NT2/D1 (cell line): ENCODE measurements around the gene CDC14B.
"Not testable (repeated sequence)": the region's sequence is repeated elsewhere in the genome, so short reads cannot be mapped to it uniquely, and the experiment has no call there.

Experiments
- DNase-seq: peaks from one replicate; pipeline ENCODE4 v3.0.0-alpha.2; 2011; ENCODE audit warnings: low read depth, low spot score
- H3K27me3 ChIP-seq: 2 replicates; pipeline ENCODE4 v1.6.0; 2011; ENCODE audit warnings: mild to moderate bottlenecking; ENCODE audit not compliant: insufficient read length, insufficient read depth
- H3K36me3 ChIP-seq: 2 replicates; pipeline ENCODE4 v1.6.1; 2011; ENCODE audit warnings: mild to moderate bottlenecking, low read length, mixed read lengths; ENCODE audit not compliant: insufficient read depth, insufficient read length
- H3K4me1 ChIP-seq: 2 replicates; pipeline ENCODE4 v1.5.1; 2011; ENCODE audit not compliant: insufficient read depth, insufficient read length
- H3K4me3 ChIP-seq: 2 replicates; pipeline ENCODE4 v1.5.1; 2011; ENCODE audit warnings: low read depth; ENCODE audit not compliant: insufficient read length
- H3K9ac ChIP-seq: 2 replicates; pipeline ENCODE4 v1.6.0; 2011; ENCODE audit warnings: low read depth; ENCODE audit not compliant: insufficient read length
- H3K9me3 ChIP-seq: 2 replicates; pipeline ENCODE4 v1.5.1; 2011; ENCODE audit warnings: mild to moderate bottlenecking, low read length; ENCODE audit not compliant: insufficient read depth
- SUZ12 ChIP-seq: IDR thresholded peaks from 2 replicates; pipeline ENCODE4 v1.6.1; 2011; ENCODE audit not compliant: insufficient read length, insufficient read depth; ENCODE audit errors: extremely low read depth
- YY1 ChIP-seq: IDR thresholded peaks from 2 replicates; pipeline ENCODE4 v1.6.1; 2011; ENCODE audit not compliant: insufficient read length, insufficient read depth
- ZNF274 ChIP-seq: IDR thresholded peaks from 2 replicates; pipeline ENCODE4 v1.6.1; 2011; ENCODE audit warnings: mild to moderate bottlenecking, low read depth, low read length

Gene CDC14B

DNA sequence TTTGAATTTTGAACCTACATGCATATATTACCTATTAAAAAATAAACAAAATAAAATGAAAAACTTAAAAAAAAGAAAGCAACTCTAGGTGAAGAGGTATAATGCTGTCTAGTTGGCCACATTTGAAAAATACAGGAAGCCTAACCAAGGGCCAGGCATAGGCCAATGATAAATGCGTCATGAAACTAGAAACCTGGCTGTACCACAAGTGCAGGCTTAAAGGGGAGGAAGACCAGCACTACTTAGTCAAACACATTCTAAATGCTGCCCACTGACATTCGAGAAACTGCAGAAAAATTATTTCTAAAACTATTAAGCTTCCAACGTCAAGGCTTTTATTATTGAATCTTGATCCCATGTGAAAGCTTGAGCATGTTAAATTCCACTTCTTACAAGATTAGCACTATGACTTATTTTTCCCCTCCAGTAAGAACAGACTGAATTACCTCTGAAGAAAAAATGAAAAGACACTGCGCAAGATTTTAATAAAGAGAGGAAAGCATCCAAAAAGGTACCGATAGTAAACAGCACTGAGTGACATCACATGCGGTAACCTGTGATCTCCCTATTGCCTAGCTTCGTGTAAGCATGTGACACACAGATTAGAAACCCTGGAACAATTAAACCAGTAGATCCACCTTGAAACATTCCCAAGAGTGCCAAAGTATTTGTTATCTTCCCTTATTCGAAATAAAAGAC, 16.2 kb downstream of the CDC14B start:
- DNase-seq: no peak
- Histone ChIP-seq H3K27me3 (no peaks in the 10 kb centered on the region), H3K9me3 (no peaks in the 10 kb centered on the region), H3K9ac (no peak overlapping the region), H3K4me3 (no peak overlapping the region), H3K4me1 (no peaks in the 10 kb centered on the region), H3K36me3 (no peaks in the 10 kb centered on the region)
- TF ChIP-seq SUZ12 (no peak), ZNF274 (no peak), YY1 (no peak)

DNA sequence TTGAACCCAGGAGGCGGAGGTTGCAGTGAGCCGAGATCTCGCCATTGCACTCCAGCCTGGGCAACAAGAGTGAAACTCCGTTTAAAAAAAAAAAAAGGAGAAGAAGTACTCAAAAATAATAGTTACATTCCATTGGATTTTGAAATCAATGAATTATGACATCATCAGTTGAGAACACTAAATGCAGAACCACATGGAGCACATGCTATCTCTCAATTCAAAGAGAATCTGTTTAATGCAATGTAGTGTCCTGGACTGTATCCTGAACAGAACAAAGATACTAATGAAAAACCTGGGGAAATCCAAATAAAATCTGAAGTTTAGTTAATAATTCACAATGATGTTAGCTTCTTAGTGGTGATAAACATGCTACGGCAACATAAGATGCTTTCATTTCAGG, 20.3 kb downstream of the CDC14B start:
- H3K4me1 ChIP-seq: no peaks in the 10 kb centered on the region
- no peaks in the 10 kb centered on the region for H3K27me3 ChIP-seq
- TF ChIP-seq ZNF274 (no peak), YY1 (no peak), SUZ12 (no peak)
- no peak overlapping the region for H3K9ac ChIP-seq
- no peak for DNase-seq
- H3K9me3 ChIP-seq: no peaks in the 10 kb centered on the region
- H3K4me3 ChIP-seq: no peak overlapping the region
- H3K36me3 ChIP-seq: no peaks in the 10 kb centered on the region

DNA sequence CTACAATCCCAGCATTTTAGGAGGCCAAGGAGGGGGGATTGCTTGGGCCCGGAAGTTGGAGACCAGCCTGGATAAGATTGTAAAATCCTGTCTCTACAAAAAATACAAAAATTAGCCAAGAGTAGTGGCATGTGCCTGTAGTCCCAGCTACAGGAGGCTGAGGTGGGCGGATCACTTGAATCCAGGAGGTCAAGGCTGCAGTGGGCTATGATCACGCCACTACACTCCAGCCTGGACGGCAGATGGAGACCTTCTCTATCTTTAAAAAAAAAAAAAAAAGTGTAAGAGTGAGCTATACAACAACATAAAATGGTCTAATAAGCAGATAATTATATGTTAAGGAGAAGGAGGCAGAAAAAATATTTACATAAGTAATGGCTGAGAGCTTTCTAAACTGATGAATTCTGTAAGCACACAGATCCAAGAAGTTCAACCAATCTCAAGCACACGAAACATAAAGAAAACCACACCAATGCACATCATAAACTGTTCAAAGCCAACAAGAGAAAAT, 23.0 kb downstream of the CDC14B start:
- DNase-seq: no peak
- no peaks in the 10 kb centered on the region for H3K9me3 ChIP-seq
- TF ChIP-seq ZNF274 (no peak), SUZ12 (no peak), YY1 (no peak)

DNA sequence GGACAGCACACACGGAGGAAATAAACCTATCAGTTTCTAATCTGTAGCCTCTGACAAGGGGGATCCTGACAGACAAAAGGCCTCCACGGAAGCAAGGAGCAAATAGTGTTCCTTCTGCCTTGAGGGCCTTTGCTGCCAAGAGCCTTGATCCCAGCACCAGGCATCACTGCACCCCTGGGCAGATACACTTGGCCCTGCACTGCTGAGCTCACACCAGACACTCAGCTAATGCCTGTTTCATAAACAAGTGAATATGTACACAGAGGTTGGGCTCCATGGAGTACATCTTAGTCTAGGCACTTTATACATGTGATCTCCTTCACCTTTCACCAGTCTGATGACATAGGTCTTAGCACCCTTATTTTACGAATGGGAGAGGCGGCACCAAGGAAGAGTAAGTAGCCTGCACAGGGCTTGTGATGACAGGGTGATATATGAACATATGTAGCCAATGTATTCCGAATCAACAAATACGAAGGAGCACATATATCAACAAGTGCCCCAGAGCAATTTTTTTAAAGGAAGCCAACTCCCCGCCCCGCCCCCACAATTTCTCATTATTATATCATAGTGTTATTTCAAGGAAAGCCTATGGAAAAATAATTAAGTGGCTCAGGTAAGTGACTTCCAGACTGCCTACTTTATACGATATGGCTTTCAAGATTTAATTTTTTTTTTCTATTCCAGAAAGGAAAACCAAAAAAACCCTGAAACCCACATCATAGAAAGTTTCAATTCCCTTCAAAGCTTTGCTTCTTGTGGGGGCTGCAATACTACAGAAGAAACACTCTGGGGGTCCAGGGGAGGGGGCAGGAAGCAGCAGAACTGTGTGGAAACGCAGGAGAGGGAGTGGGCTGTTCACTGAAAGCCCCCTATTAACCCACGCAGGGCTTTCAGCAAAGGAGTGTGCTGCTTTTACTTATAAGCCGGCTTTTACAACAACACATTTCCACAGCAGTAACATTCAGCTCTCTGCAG, 32.0 kb downstream of the CDC14B start:
- DNase-seq: no peak
- Histone ChIP-seq H3K9me3 (no peaks in the 10 kb centered on the region), H3K9ac (no peak overlapping the region), H3K4me3 (no peak overlapping the region), H3K27me3 (no peaks in the 10 kb centered on the region), H3K36me3 (no peaks in the 10 kb centered on the region), H3K4me1 (peaks cover 6% of the 10 kb centered on the region)
- TF ChIP-seq ZNF274: no peak
- TF ChIP-seq YY1: no peak

More for the DNA sequence above, 23.0 kb downstream of the CDC14B start:
- H3K4me1 ChIP-seq: no peaks in the 10 kb centered on the region
- H3K4me3 ChIP-seq: no peak overlapping the region
- H3K9ac ChIP-seq: no peak overlapping the region
- no peaks in the 10 kb centered on the region for H3K27me3 ChIP-seq
- no peaks in the 10 kb centered on the region for H3K36me3 ChIP-seq

DNA sequence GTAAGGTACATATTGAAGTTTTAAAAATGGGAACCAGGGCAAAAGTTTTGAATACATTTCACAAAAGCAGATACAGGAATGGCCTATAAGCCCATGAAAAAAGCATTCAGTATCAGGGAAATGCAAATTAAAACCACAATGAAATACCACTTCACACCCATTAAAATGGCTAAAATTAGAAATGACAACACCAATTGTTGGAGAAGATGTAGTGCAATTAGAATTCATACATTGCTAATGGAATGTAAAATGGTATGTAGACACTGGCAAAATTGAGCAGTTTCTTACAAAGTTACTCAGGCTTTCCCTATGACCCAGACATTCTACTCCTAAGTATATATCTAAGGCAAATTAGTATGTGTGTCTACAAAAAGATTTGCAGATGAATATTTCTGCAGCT, 34.2 kb downstream of the CDC14B start:
- H3K4me1 ChIP-seq: peaks cover 6% of the 10 kb centered on the region
- H3K9ac ChIP-seq: no peak overlapping the region
- H3K4me3 ChIP-seq: no peak overlapping the region
- no peaks in the 10 kb centered on the region for H3K27me3 ChIP-seq
- no peak for DNase-seq
- TF ChIP-seq YY1: no peak
- TF ChIP-seq SUZ12: no peak
- no peak for TF ChIP-seq ZNF274
- H3K9me3 ChIP-seq: no peaks in the 10 kb centered on the region
- H3K36me3 ChIP-seq: no peaks in the 10 kb centered on the region

DNA sequence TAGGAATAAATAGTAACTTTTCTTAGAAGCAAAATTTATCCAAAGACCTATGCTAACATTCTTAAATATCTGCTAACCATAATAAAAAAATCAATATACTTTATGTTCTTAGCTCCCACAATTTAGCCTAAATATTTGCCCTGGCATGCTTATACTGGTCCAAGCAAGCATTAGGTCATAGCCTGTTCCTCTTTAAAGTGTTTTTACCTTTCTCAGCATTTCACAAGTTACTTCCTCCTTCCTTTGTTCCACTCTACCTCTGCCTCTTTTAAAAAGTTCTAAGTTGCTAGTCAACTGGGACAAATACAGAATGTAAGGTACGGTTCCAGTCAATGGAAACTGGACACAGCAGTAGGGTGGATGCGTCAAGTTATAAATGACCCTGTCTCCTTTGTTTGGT, 37.4 kb downstream of the CDC14B start:
- DNase-seq, H3K9me3 ChIP-seq: not testable (repeated sequence)

DNA sequence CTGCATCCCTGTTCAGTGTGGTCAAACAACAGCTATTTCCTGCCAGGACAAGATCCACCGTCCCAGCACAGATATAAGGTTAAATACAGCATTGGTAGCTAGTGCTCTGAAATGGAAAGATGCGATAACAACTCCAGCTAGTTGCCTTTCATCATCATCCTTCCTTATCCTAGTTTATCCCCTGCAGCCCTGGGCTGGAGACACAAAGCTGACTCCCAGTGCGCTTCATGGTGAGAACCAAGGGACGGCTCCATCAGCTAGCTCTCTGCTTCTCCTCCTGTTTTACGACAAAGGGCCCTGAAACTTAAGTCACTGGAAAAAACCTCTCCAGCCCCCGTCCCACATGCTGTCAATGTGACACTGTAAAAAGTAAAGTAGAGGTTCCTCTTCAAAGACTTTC, 37.9 kb downstream of the CDC14B start:
- Histone ChIP-seq H3K9me3 (no peaks in the 10 kb centered on the region), H3K4me1 (no peaks in the 10 kb centered on the region), H3K27me3 (no peaks in the 10 kb centered on the region), H3K36me3 (no peaks in the 10 kb centered on the region), H3K9ac (no peak overlapping the region), H3K4me3 (no peak overlapping the region)
- no peak for DNase-seq
- TF ChIP-seq YY1 (no peak), ZNF274 (no peak), SUZ12 (no peak)

More for the DNA sequence above, 37.4 kb downstream of the CDC14B start:
- not testable (repeated sequence) for H3K4me3 ChIP-seq, H3K9ac ChIP-seq, H3K27me3 ChIP-seq, H3K4me1 ChIP-seq, H3K36me3 ChIP-seq
